ENCODE results near the gene ZNF665.
"Not testable (repeated sequence)": the region's sequence is repeated elsewhere in the genome, so short reads cannot be mapped to it uniquely, and the experiment has no call there.

The ZNF665 gene

DNA sequence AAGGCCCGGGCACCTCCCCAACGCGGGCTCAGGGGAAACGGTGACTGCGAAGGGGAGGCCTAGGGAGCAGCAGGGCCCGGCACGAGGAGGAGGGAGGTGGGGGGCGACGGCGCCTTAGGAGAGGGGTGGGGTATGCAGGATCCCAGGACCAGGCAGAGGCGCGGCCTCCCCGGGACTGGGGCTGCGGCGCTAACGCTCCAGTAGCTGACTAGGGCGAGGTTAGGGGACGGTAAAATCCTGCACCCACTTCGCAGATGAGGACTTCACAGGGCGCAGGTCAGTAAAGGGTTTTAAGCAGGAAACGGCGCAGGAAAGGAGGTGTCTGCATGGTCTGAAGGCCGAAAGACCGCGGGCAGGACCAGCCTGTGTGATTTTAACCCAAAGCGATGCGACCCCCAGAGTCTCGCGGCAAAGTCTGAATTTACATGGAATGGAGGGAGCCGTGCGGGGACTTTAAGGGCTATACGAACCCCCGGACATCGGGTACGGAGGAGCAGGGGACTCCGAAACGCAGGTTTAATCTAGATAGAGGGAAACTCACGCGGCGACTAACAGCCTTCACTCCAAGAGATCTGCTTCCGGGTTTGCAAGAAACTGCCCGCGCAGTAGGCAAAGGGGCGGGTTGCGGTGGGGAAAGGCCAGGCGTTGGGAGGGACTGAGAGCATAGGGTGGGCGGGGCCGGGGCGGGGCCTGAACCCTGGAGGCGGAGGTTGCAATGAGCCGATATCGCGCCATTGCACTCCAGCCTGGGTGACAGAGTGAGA lies at the start of gene ZNF665:
TSS of gene ZNF665 (minus strand) at position 588 of the 764 bp plus-strand sequence. CDS start 10,460 bp downstream, outside the sequence.
- peak; percentile 77 for DNase-seq

DNA sequence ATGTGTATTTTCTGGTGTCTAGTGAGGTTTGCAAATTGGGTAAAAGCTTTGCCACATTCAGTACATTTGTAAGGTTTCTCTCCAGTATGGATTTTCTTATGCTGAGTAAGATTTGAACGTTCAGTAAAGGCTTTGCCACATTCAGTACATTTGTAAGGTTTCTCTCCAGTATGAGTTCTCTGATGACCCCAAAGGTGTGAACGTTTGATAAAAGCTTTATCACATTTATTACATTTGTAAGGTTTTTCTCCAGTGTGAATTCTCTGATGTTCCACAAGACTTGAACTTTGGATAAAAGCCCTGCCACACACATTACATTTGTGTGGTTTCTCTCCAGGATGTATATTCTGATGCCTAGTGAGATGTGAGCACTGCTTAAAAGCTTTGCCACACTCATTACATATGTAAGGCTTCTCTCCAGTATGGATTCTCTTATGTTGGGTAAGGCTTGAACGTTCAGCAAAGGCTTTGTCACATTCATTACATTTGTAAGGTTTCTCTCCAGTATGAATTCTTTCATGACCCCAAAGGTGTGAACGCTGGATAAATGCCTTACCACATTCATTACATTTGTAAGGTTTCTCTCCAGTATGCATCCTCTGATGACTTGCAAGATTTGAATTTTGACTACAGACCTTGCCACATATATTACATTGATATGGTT lies 44.1 kb upstream of the ZNF665 start:
- DNase-seq: no peak

DNA sequence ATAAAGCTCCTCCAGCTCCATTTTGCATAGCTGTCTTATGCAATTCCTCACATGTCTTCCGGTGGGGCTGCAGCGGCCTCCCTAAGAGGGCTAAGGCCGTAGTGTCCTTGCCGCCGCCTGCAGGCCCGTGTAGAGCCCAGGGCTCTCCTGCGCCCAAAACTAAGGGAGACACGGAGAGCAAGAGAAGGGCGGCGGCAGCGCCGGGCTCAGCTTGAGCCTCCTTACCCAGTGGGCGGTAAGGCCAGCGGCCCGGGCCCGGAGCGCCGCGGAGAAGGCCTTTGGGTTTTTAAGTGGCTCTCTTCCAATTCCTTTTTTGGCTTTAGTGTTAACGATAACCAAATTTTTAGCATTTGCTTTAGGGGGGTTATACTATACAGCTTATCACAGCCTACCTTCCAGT lies 31.4 kb upstream of the ZNF665 start:
- no peak for DNase-seq

DNA sequence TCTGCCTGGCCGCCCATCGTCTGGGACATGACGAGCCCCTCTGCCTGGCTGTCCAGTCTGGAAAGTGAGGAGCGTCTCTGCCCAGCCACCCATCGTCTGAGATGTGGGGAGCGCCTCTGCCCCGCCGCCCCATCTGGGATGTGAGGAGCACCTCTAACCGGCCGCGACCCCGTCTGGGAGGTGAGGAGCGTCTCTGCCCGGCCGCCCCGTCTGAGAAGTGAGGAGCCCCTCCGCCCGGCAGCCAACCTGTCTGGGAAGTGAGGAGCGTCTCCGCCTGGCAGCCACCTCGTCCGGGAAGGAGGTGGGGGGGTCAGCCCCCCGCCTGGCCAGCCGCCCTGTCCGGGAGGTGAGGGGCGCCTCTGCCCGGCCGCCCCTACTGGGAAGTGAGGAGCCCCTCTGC lies 29.6 kb upstream of the ZNF665 start:
- DNase-seq: not testable (repeated sequence)

DNA sequence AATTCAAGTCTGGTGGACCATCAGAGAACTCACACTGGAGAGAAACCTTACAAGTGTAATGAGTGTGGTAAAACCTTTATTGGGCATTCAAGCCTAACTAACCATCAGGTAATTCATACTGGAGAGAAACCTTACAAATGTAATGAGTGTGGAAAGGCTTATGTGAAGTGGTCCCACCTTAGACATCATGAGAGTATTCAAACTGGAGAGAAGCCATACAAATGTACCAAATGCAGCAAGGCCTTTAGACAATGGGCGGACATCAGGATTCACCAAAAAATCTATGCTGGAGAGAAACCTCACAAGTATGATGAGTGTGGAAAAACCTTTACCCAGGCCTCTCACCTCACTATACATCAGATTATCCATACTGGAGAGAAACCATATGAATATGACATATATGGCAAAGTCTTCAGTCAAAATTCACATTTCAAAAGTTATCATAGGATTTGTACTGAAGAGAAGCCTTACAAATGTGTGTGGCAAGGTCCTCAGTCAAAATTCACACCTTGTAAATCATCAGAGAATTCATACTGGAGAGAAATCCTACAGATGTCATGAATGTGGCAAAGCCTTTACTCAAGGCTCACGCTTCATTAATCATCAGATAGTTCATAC lies 19.7 kb upstream of the ZNF665 start:
- DNase-seq: no peak

DNA sequence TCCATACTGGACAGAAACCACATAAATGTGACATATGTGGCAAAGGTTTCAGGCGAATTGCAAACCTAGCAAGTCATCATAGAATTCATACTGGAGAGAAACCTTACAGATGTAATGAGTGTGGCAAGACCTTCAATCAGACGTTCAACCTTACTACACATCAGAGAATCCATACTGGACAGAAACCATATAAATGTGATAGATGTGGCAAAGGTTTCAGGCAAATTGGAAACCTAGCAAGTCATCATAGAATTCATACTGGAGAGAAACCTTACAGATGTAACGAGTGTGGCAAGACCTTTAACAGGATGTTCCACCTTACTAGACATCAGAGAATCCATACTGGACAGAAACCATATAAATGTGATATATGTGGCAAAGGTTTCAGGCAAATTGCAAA lies 18.4 kb upstream of the ZNF665 start:
- not testable (repeated sequence) for DNase-seq

DNA sequence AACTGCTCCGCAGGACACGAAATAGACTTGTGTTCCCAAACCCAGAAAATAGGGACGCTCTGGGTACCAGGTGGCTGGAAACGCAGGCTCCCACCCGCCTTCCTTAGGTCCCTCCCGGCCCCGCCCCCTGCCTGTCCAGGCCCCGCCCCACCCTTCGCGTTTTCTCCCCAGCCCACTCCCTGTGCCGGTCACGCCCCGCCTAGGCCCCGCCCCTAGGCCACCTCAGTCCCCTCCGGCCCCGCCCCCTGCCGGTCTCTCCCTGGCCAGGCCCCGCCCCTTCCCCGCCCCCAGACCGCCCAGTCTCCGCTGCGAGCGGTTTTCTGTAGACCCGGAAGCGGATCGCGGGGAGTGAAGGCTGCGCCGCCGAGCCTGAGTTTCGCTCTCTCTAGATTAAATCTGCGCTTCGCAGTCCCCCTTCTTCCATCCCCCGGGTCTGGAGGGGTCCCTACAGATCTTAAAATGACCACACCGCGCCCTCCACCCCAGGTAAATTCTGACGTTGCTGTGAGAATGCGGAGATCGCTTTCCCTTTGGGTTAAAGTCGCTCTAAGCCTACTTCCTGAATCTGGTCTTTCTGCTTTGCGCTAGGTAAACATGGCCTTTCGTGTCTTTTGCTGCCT lies 3.7 kb upstream of the ZNF665 start:
- DNase-seq: peak; percentile 64

DNA sequence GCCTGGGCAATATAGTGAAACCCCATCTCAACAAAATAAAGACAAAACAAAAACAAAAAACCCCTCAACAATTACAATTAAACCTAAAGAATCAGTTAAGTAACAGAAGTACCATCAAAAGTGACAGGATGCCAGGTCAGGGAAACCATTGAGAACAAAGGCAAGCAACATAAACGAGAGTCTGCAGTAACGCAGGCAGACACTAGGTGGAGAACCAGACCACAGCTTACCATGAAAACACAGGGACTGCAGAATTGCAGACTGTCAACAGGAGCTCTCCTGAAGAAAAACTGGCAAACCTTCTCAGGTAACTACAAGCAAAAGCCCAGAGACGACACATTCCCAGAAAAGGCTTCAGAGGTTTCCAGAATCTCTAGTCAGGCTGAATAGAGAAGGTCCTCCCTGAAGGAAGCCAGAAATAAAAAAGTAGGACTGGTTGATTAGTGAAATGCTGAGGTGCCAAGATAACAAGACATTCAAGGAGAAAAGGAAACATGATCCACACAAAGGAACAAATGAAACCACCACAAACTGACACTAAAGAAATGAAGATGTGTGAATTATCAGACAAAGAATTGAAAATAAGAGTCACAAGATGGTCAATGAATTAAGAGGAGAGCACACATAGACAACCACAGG lies 2.2 kb upstream of the ZNF665 start:
- DNase-seq: peak; percentile 70

DNA sequence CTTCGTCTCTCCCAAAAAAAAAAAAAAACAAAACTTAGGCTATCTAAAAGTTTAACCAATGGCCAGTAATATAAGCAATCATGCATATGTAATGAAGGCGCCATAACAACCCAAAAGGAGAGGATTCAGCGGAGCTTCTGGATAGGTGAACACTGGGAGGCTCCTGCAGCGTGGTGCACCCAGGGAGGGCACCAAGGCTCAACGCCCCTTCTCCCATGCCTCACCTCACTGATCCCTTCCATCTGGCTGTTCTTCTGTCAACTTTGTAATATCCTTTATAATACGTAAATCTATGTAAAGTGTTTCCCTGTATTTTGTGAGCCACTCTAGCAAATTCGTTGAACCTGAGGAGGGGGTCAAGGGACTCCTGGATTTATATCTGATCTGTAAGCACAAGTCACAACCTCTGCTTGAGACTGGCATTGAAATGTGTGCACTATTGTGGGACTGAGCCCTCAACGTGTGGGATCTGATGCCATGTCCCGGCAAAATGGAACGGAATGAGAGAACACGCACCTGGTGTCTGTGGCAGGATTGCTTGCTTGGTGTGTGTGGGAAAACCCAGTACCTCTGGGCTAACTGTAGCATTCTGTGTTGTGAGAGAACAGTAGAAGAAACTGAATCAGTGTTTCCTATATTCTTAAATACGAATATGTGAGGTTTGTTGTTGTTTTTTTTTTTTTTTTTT lies 521 bp upstream of the ZNF665 start:
- no peak for DNase-seq

DNA sequence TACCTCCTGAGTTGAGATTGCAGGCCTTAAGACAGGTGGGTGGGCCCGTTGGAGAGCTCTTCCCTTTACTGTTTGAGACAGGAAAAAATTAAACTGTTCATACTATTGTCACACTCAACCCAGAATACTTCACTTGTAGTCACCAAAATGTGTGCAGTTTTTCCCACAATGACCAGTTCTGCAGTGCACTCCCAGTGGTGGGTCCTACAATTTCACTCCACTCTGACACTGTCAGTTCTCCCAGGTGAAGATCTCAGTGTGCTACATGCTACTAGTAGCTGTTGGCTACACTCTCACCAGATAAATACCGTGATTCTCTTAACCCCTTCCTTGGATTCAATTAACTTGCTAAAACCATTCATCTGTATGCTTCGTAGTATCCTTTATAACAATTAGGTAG lies 2.9 kb downstream of the ZNF665 start:
- DNase-seq: no peak

DNA sequence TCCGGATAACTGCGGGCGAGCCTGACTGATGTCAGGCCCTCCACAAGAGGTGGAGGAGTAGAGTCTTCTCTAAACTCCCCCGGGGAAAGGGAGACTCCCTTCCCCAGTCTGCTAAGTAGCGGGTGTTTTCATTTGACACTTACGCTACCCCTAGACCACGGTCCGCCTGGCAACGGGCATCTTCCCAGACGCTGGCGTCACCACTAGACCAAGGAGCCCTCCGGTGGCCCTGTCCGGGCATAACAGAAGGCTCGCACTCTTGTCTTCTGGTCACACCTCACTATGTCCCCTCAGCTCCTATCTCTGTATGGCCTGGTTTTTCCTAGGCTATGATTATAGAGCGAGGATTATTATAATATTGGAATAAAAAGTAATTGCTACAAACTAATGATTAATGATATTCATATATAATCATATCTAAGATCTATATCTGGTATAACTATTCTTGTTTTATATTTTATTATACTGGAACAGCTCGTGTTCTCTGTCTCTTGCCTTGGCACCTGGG lies 3.4 kb downstream of the ZNF665 start:
- not testable (repeated sequence) for DNase-seq

DNA sequence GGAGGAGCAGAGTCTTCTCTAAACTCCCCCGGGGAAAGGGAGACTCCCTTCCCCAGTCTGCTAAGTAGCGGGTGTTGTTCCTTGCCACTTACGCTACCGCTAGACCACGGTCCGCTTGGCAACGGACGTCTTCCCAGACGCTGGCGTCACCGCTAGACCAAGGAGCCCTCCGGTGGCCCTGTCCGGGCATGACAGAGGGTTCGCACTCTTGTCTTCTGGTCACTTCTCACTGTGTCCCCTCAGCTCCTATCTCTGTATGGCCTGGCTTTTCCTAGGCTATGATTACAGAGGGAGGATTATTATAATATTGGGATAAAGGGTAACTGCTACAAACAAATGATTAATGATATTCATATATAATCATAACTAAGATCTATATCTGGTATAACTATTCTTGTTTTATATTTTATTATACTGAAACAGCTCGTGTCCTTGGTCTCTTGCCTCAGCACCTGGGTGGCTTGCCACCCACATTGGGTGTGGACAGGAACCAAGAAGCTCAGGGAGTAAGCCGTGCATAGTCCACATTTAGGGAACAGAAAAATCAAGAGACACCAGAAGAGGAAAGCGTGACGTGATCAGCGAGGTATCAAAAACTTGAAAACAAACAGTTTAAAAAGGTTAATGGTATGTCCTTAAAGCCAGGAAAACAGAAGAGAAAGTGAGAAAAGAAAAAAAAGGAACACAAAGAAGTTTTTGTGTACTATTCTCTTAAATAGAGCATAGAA lies 7.8 kb downstream of the ZNF665 start:
- not testable (repeated sequence) for DNase-seq

DNA sequence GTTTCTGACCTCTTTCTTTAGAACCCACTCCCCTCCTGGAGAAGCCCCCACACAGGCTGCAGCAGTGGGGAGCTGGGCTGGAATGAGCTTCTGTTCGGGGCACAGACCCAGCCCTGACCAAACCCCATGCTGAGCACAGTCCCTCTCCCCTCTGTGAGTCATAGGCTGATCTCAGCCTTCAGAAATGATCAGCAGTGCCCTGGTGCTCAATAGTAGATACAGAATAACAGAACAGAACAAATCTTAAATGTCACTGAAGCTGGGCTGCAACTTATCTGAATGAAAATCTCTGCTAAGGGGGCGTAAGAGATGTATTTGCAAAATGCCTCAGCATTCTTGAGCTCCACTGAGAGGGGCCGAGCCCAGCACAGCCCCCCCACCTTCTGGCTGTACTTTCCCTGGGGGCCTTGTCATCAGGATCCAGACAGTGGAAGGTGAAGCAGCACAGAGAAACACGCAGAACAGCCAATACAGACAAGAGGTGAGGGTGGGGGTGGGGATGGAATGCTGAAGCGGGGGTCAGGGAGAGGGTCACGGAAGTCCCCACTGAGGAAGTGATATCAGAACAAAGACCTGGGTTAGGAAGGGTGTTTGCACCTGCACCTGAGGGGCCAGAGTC lies 9.9 kb downstream of the ZNF665 start:
- DNase-seq: no peak

DNA sequence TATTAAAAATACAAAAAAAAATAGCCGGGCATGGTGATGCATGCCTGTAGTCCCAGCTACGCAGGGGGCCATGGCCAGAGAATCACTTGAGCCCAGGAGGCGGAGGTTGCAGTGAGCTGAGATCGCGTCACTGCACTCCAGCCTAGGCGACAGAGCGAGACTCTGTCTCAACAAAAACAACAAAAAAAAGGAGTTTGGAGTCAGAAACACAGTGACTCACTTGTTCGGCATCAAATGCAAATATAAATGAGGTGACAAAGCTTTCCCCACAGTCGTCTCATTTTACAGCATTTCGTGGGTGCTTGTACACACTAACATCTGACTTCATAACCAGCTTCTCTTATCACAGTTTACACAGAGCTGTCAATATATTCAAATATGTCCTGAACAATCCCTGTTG lies 11.0 kb downstream of the ZNF665 start:
- no peak for DNase-seq

DNA sequence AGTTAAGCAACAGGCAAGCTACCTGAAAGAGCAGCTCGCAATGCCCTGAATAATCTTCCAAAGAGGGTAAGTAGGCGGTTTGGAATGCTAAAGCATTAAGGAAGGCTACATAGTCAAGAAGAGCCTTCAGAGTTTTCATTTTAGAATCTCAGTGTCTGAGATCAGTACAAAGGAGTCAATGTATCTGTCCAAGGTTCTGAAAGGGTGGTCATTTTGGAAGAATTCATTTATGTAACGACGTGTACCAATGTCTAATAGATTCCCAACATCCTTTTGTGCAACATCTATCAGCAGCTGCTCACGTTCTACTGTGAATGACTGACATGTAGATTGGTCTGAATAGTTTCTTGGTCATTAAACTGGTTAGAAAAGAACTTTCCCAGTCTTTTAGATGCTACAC lies 15.2 kb downstream of the ZNF665 start:
- DNase-seq: no peak

DNA sequence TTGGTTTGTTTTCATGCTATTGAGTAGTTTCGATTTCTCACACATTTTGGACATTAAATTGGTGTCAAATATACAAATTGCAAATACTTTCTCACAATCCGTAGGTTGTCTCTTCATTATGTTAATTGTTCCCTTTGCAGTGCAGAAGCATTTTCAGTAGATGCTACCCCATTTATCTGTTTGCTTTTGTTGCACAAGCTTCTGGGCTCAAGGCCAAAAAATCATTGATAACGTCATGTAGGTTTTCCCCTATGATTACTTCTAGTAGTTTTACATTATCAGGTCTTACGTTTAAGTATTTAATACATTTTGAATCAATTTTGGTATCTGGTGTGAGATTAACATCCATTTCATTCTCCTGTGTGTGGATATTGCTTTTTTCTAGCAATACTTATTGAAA lies 20.3 kb downstream of the ZNF665 start:
- DNase-seq: peak; percentile 12

DNA sequence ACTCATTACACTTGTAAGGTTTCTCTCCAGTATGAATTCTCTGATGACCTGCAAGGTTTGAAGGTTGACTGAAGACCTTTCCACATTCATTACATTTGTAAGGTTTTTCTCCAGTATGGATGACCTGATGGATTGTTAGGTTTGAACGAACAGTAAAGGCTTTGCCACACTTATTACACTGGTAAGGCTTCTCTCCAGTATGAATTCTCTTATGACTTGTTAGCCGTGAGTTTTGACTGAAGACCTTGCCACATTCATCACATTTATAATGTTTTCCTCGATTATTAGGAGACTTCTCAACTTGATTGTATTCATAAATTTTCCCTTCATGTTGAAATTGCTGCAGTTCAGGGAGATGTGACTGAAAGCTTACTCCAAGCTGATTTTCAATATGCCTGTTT lies 27.5 kb downstream of the ZNF665 start:
- no peak for DNase-seq

DNA sequence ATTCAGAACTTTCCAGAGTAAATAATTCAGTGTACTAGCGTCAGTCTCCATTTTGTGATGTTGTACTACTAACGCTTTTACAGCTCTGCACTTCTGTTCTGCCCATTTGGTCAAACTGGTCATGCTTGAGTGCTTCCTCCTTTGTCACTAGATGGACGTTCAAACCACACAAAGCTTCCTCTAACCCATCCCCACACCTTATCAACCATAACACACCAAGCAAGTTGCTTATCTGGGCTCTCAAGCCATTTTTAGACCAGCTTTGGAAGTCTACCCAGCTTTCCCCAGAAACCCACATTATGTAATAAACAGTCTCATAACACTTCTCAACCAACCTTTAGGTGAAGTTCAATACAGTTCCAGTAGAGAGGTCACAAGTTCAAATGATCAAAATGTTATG lies 32.0 kb downstream of the ZNF665 start:
- peak; percentile 31 for DNase-seq

DNA sequence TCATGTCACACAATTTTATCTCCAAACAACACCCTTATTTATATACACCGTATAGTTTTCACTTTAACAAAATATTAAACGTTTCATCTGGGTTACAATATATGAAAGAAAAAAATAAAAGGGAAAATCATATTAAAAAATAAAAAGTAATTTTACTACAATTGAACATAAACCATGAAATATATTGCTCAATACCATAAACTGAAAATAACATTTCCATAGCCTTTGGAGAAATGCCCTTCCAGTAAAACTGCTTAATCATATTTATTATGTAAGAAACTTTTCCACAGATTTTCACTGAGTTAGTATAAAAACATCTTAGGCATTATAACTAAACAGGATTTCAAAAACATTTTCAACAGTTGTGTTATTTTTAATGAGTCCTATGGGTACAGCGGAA lies 32.8 kb downstream of the ZNF665 start:
- no peak for DNase-seq

DNA sequence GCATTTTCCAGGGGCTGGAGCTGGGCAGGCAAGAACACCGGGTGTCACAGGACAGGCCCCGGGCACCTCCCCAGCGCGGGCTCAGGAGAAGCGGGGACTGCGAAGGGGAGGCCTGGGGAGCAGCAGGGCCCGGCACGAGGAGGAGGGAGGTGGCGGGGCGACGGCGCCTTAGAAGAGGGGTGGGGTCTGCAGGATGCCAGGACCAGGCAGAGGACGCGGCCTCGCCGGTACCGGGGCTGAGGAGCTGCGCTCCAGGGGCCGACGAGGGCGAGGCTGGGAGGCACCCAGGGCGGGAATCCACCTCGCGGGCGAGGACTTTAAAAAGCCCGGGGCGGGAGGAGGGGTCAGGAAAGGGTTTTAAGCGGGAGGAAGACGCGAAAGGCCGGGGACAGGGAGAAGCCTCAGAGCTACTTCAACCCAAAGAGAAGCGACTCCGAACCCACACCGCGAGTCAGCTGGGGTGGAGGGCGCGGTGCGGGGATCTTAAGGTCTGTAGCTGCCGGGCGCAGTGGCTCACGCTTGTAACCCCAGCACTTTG lies 35.0 kb downstream of the ZNF665 start:
- peak; percentile 9 for DNase-seq

DNA sequence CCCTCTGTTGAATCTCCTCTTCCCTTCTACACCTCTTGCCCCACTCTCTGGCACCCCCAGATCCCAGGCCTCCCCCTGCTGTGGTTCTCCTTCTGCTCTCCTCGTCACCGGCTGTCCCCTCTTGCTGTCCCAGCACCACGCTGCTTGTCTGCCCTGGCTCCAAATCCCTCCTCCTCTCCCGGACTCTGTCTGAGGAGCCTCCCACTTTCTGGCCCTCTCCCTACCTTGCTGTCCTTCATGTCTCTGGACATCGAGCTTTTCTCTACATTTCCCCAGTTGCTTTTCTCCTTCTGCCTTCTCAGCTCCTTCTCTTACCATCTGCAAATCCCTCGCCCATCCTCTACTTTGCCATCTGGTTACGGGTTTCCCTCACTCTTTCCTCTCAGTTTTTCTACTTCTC lies 35.5 kb downstream of the ZNF665 start:
- DNase-seq: no peak

Data from hematopoietic multipotent progenitor cell treated with erythropoietin and hydrocortisone succinate and interleukin-3 and kit ligand, for 8 days (in vitro differentiated cells).